ENCODE measurements around the gene CLCNKB. TPM values are rescaled to one million over a fixed set of nuclear protein-coding genes. Genes with fewer than 3 reads are reported as not detected.

CLCNKB gene
- total RNA-seq, 1 donor from 2014 or later, result not detected

- Histone ChIP-seq H3K4me3 (no peak overlapping the region), H3K27ac (no peak overlapping the region), H3K4me1 (no peaks in the 10 kb centered on the region), H3K36me3 (no peaks in the 10 kb centered on the region), H3K27me3 (no peaks in the 10 kb centered on the region), H3K9me3 (no peaks in the 10 kb centered on the region)
- TF ChIP-seq CTCF (IDR thresholded peaks at IDR 0.05), result no peak
- TF ChIP-seq POLR2AphosphoS5 (IDR thresholded peaks at IDR 0.05; ENCODE audit: insufficient read depth in 1 of 2, low read depth in 1 of 2), result no peak
- no peak for TF ChIP-seq POLR2A (IDR thresholded peaks at IDR 0.05)
- intact Hi-C loops (cut with DNase I), result no loop called here
- DNase-seq (ENCODE audit: extremely low spot score in 2 of 2), result no peak
Measured at GRCh38 chr1:16101623-16102022, 58.0 kb downstream of the CLCNKB start.

Other genes starting within 250 kb of the CLCNKB start
- gene UQCRHL, start 236.1 kb upstream of the CLCNKB start, total RNA-seq, result 1.5 TPM
- gene SPEN, start 196.1 kb upstream of the CLCNKB start, total RNA-seq, result 55.2 TPM
- gene ZBTB17, start 67.7 kb upstream of the CLCNKB start, total RNA-seq, result 38.5 TPM
- gene SRARP, start 39.5 kb upstream of the CLCNKB start, total RNA-seq, result not detected
- 19.4 TPM for gene HSPB7, start 25.7 kb upstream of the CLCNKB start, total RNA-seq
- 0.25 TPM for gene CLCNKA, start 21.7 kb upstream of the CLCNKB start, total RNA-seq
- 0.98 TPM for gene FAM131C, start 29.9 kb downstream of the CLCNKB start, total RNA-seq
- 264 TPM for gene EPHA2, start 112.3 kb downstream of the CLCNKB start, total RNA-seq
- 19.4 TPM for gene ARHGEF19, start 168.9 kb downstream of the CLCNKB start, total RNA-seq
- 1.2 TPM for gene CPLANE2, start 193.4 kb downstream of the CLCNKB start, total RNA-seq

All from vagina (tissue), 2 donors.